CD14-positive monocyte (primary cell): ENCODE measurements around the gene MYOM1. TPM values are rescaled to one million over a fixed set of nuclear protein-coding genes. Genes with fewer than 3 reads are reported as not detected.

Experiments
- DNase-seq, 3 donors: peaks; one replicate each; pipeline ENCODE4 v3.0.0-alpha.2; 2011 to 2022
- H2AFZ ChIP-seq: 2 replicates; pipeline ENCODE4 v1.6.0; 2012; ENCODE audit warnings: mild to moderate bottlenecking, low read depth, low read length, inconsistent platforms; ENCODE audit not compliant: insufficient read depth, poor library complexity, severe bottlenecking
- H3K27ac ChIP-seq, 2 donors: 1 replicate in 1 of 2; 2 replicates in 1 of 2; pipeline ENCODE4 v1.5.1; 2012 to 2013; ENCODE audit warnings: low read length in 2 of 2, control low read depth in 1 of 2, inconsistent platforms in 1 of 2, low read depth in 1 of 2, mild to moderate bottlenecking in 1 of 2
- H3K27me3 ChIP-seq, 2 donors: one replicate each; pipeline versions ENCODE4 v1.6.0 to v1.6.1; 2011 to 2013; ENCODE audit warnings: low read length in 2 of 2; ENCODE audit not compliant: control insufficient read depth in 2 of 2, insufficient read depth in 2 of 2
- H3K36me3 ChIP-seq, 2 donors: replicated peaks in 1 of 2; 1 replicate in 1 of 2; 2 replicates in 1 of 2; pipeline versions ENCODE4 v1.5.1 to v1.6.1; 2012 to 2013; ENCODE audit warnings: low read length in 2 of 2, control low read depth in 1 of 2, inconsistent platforms in 1 of 2, mild to moderate bottlenecking in 1 of 2; ENCODE audit not compliant: insufficient read depth in 2 of 2, control insufficient read depth in 1 of 2
- H3K4me1 ChIP-seq, 2 donors: 1 replicate in 1 of 2; 2 replicates in 1 of 2; pipeline versions ENCODE4 v1.5.1 to v1.6.1; 2012 to 2013; ENCODE audit warnings: low read length in 2 of 2, control low read depth in 1 of 2, inconsistent platforms in 1 of 2, mild to moderate bottlenecking in 1 of 2, moderate library complexity in 1 of 2; ENCODE audit not compliant: insufficient read depth in 2 of 2, control insufficient read depth in 1 of 2
- H3K4me2 ChIP-seq: replicated peaks from 2 replicates; pipeline ENCODE3; 2012; ENCODE audit warnings: low read length, moderate library complexity, mild to moderate bottlenecking; ENCODE audit not compliant: poor library complexity, severe bottlenecking; ENCODE audit errors: extremely low read depth
- H3K4me3 ChIP-seq, 3 experiments: fragments of 200-600 bp in 1 of 3; sonication (generic) in 1 of 3; replicated peaks in 1 of 3; 1 replicate in 2 of 3; 2 replicates in 1 of 3; pipeline ENCODE4 v1.5.1; 2011 to 2013; ENCODE audit warnings: low read length in 3 of 3, mild to moderate bottlenecking in 3 of 3, control low read depth in 2 of 3, low read depth in 2 of 3, inconsistent platforms in 1 of 3, moderate library complexity in 1 of 3
- H3K79me2 ChIP-seq: 2 replicates; pipeline ENCODE4 v1.6.0; 2012; ENCODE audit warnings: mild to moderate bottlenecking, control low read depth, inconsistent platforms, low read length, moderate library complexity; ENCODE audit not compliant: insufficient read depth
- H3K9ac ChIP-seq: 2 replicates; pipeline ENCODE4 v1.6.0; 2017; ENCODE audit warnings: low read length, mild to moderate bottlenecking; ENCODE audit not compliant: insufficient read depth, poor library complexity, severe bottlenecking
- H3K9me3 ChIP-seq, 2 donors: replicated peaks in 1 of 2; 1 replicate in 1 of 2; 2 replicates in 1 of 2; pipeline versions ENCODE4 v1.5.1 to v1.6.1; 2012 to 2013; ENCODE audit warnings: low read length in 2 of 2, control low read depth in 1 of 2; ENCODE audit not compliant: control insufficient read depth in 1 of 2, insufficient read depth in 1 of 2
- H4K20me1 ChIP-seq: 2 replicates; pipeline ENCODE4 v1.6.0; 2012; ENCODE audit warnings: mild to moderate bottlenecking, low read length, control low read depth, moderate library complexity; ENCODE audit not compliant: insufficient read depth
- H3K27ac Mint-ChIP-seq, 7 donors: one replicate each; pipeline ENCODE4 v1.8.0; 2020; ENCODE audit warnings: mild to moderate bottlenecking in 7 of 7, mixed read lengths in 7 of 7, moderate library complexity in 6 of 7, inconsistent platforms in 2 of 7
- H3K27me3 Mint-ChIP-seq, 3 donors: one replicate each; pipeline ENCODE4 v1.8.0; 2021 to 2022; ENCODE audit warnings: low read depth in 3 of 3, mild to moderate bottlenecking in 3 of 3, mixed read lengths in 3 of 3, moderate library complexity in 3 of 3, inconsistent platforms in 1 of 3
- H3K36me3 Mint-ChIP-seq, 2 donors: one replicate each; pipeline ENCODE4 v1.8.0; 2020; ENCODE audit warnings: mixed read lengths in 2 of 2, inconsistent platforms in 1 of 2, mild to moderate bottlenecking in 1 of 2
- H3K4me1 Mint-ChIP-seq: one replicate; pipeline ENCODE4 v1.8.0; 2020; ENCODE audit warnings: mild to moderate bottlenecking, mixed read lengths
- H3K4me3 Mint-ChIP-seq, 2 donors: one replicate each; pipeline ENCODE4 v1.8.0; 2020; ENCODE audit warnings: mild to moderate bottlenecking in 2 of 2, mixed read lengths in 2 of 2, moderate library complexity in 1 of 2
- H3K9me3 Mint-ChIP-seq, 7 donors: one replicate each; pipeline ENCODE4 v1.8.0; 2020 to 2022; ENCODE audit warnings: mixed read lengths in 7 of 7, mild to moderate bottlenecking in 6 of 7, moderate library complexity in 6 of 7, inconsistent platforms in 2 of 7
- CTCF ChIP-seq: fragments of 200-600 bp; IDR thresholded peaks from one replicate; pipeline ENCODE4 v1.8.0; 2022; ENCODE audit warnings: antibody characterized with exemption, mild to moderate bottlenecking
- whole genome bisulfite sequencing: methylation state at CpG from one replicate; pipeline ENCODE4 v1.1.5; 2013; ENCODE audit warnings: missing lambda C conversion rate; ENCODE audit not compliant: insufficient coverage; 5-methylcytosine and 5-hydroxymethylcytosine counted together
- intact Hi-C, 2 donors: fragments of 100-400 bp; cut with micrococcal nuclease; formaldehyde crosslinking; loops; one replicate each; pipeline versions ENCODE4 v1.15.0 to v1.15.1; 2023
- polyA plus RNA-seq, 3 donors: library from polyadenylated mRNA; depleted of rRNA in 1 of 3; unstranded in 2 of 3; stranded (reverse) in 1 of 3; fragments of 300-500 nt in 2 of 3; fragments of >200 nt in 1 of 3; fragmentation: Illumina TruSeq in 2 of 3; gene quantifications; 1 replicate in 2 of 3; 2 replicates in 1 of 3; pipeline ENCODE4 v1.2.3, GENCODE V29; 2012 to 2021

The MYOM1 gene
- polyA plus RNA-seq, 3 donors: 0.05 to 0.95 (median 0.22) TPM

GRCh38 chr18:3042379-3042778 lies 177.4 kb downstream of the MYOM1 start:
- peaks cover 21% of the 10 kb centered on the region in 2 donors for H3K4me1 ChIP-seq
- H3K27ac Mint-ChIP-seq: peak overlapping the region in 1 of 7 donors; percentile 56
- H3K9me3 ChIP-seq: no peaks in the 10 kb centered on the region
- H3K79me2 ChIP-seq: no peaks in the 10 kb centered on the region
- no peak overlapping the region for H3K4me3 ChIP-seq
- peak overlapping the region; percentile 30 for H2AFZ ChIP-seq
- no peak overlapping the region for H3K4me2 ChIP-seq
- H3K4me1 Mint-ChIP-seq: peaks cover 25% of the 10 kb centered on the region
- no peak overlapping the region for H3K9ac ChIP-seq
- no peaks in the 10 kb centered on the region for H3K36me3 ChIP-seq
- no peaks in the 10 kb centered on the region for H3K9me3 Mint-ChIP-seq
- no peak for TF ChIP-seq CTCF
- no CpG with 5 or more reads among the region's 2 CpGs for WGBS
- intact Hi-C loops: no loop called here
- DNase-seq: no peak
- H3K27ac ChIP-seq: no peak overlapping the region
- H3K27me3 ChIP-seq: no peaks in the 10 kb centered on the region
- no peaks in the 10 kb centered on the region for H4K20me1 ChIP-seq
- peaks cover 0 to 1% (median 0%) of the 10 kb centered on the region in 3 donors for H3K27me3 Mint-ChIP-seq
- H3K4me3 Mint-ChIP-seq: no peak overlapping the region
- no peaks in the 10 kb centered on the region for H3K36me3 Mint-ChIP-seq

GRCh38 chr18:3041843-3042242 lies 177.9 kb downstream of the MYOM1 start:
- Histone ChIP-seq H3K36me3 (no peaks in the 10 kb centered on the region), H3K4me3 (no peak overlapping the region), H4K20me1 (no peaks in the 10 kb centered on the region), H2AFZ (peak overlapping the region; percentile 30), H3K9ac (no peak overlapping the region), H3K4me2 (no peak overlapping the region), H3K4me1 (peaks cover 26% of the 10 kb centered on the region in 2 donors), H3K27me3 (no peaks in the 10 kb centered on the region), H3K79me2 (no peaks in the 10 kb centered on the region), H3K9me3 (no peaks in the 10 kb centered on the region), H3K27ac (no peak overlapping the region)
- Mint-ChIP-seq H3K9me3 (no peaks in the 10 kb centered on the region), H3K27me3 (peaks cover 0 to 1% (median 0%) of the 10 kb centered on the region in 3 donors), H3K27ac (peak overlapping the region in 1 of 7 donors; percentile 56), H3K4me1 (peaks cover 27% of the 10 kb centered on the region), H3K4me3 (no peak overlapping the region), H3K36me3 (no peaks in the 10 kb centered on the region)
- intact Hi-C loops: no loop called here
- TF ChIP-seq CTCF: no peak
- DNase-seq: no peak
- no CpG with 5 or more reads among the region's 5 CpGs for WGBS
